HuH-7.5 (cell line): Measurements from ENCODE around the gene PCED1B.
"Not testable (repeated sequence)": the region's sequence is repeated elsewhere in the genome, so short reads cannot be mapped to it uniquely, and the experiment has no call there.

Experiments
- DNase-seq: peaks from one replicate; pipeline ENCODE4 v3.0.0; 2011; ENCODE audit warnings: low spot score

Gene PCED1B

GRCh38 chr12:47091009-47091408, 11.6 kb downstream of the PCED1B start:
- DNase-seq, result no peak

GRCh38 chr12:47094804-47095203, 15.4 kb downstream of the PCED1B start:
- no peak for DNase-seq

GRCh38 chr12:47095446-47096236, 16.2 kb downstream of the PCED1B start:
- DNase-seq, result no peak

DNA sequence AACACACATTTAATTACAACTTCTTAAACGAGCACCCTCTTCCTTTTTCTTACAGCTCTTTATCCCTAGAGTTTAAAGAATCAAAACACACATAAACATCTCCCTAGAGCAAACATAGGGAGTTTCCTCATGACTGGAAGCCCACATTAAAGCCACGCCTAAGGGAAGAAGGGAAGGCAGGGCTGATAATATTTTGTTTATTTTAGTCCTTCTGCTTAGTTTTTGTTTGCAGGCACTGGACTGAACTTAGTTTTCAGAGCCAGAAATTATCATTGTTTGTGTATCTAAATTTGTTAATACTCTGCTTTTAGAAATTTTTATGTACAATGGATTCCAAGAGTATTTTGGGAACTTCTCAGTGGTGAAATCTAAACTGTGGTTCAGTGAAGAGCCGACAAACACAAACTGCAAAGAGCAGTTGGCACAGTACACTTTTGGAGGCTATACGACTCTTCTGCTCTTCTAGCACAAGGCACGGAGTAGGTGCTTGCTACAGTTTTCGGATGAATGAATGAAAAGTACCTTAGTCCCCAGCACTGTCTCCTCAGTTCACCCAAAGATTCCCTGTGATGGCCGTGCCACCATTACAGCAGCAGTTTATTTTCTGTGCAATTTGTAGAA, 18.0 kb downstream of the PCED1B start:
- no peak for DNase-seq

DNA sequence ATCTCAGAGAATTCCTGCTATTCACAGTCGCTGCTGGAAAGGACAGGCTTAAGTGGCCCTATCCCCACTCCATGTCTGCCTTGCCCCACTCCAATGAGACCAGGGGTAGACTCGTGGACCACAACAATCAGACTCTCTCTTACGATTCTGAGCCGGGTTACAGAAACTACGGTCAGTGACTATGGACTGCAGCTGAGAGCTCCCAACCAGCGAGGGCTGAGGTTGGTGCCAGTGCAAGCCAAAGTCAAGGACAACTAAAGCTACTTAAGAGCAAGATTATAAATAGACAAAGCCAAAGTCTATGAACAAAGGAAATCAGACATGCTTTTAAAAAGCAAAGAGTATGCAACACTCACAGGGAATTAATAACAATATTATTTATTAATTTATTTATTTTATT, 18.7 kb downstream of the PCED1B start:
- no peak for DNase-seq

- DNase-seq, result no peak
These were observed 20.2 kb downstream of the PCED1B start for GRCh38 chr12:47099610-47100009.

DNA sequence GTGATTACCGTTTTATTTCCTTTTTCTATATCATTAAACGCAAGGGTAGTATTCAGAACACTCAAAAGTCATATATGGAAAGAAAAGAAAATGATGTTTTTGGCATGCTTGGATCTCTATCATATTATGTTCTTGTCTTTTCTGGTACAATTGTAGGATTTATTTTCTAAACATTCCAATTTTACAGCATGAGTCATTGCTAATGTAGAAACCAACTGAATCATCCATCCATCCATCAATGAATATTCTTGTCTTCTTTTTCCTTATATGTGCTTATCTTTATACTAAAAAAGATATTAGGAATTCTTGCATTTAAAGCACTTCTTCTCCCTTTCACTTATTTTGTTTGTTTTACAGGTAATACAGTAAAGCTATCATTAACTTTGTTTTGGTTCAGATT, 20.7 kb downstream of the PCED1B start:
- no peak for DNase-seq

DNA sequence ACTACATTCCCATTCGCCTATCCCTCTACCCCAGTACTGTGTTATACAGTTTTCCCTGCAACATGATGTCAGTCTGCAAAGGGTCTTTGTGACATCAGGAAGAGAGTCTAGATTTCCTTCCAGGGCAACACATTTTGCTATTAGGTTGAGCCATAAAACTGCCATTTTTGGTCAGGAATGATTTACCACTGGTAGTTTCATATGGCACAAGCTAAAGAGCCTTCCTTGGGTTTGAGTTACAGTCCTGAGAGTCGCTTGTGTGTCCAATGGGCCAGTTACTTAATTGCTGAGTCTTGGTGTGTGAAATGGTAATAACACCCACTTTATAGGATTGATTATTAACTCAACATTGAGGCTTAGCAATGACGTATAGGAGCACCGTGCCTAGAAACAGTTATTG, 23.0 kb downstream of the PCED1B start:
- no peak for DNase-seq

- no peak for DNase-seq
These were observed 23.6 kb downstream of the PCED1B start for GRCh38 chr12:47102845-47103651.

GRCh38 chr12:47105914-47106674, 26.7 kb downstream of the PCED1B start:
- DNase-seq, result no peak

- no peak for DNase-seq
These were observed 28.0 kb downstream of the PCED1B start for GRCh38 chr12:47107446-47107845.

DNA sequence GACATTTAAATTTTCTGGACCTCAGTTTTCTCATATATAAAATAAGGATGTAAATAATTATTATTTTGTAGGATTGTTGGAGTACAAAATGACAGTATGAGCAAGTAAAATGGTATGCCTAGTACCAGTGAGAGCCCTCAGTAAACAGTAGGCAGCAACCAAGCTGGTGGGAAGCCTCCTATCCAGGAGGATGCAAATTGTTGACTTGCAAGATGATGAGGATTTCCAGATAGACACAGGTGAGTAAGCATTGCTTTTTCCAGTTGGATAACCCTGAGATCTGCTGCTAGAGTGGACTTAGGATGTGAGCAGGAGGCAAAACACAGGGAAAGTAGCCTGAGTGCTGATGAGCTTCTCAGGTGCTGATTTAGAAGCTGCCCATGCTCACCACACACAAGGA, 28.5 kb downstream of the PCED1B start:
- DNase-seq, result no peak

DNA sequence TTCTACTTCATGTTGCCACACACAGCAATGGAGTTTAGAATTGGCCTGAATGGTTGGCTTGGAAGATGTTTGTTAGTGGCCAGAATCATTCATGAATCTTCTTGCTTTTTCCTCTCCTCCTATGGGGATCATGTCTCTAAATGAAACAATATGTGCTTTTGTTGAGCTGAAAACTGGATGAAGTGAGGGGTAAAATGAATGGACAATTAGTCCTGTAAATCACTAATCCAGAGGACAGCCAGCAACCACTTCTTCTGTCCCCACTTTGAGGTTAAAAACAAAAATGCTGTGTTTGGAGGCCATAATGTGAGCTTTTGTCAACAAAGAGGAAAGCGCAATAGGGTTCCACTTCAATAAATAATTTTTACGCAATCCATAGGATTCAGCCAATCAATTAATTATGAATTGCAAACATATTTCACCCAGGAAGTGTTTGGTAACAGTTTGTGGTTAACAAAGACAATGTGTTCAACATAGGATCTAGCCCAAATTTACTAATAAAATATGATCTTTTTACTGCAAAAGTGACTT, 30.7 kb downstream of the PCED1B start:
- no peak for DNase-seq

DNA sequence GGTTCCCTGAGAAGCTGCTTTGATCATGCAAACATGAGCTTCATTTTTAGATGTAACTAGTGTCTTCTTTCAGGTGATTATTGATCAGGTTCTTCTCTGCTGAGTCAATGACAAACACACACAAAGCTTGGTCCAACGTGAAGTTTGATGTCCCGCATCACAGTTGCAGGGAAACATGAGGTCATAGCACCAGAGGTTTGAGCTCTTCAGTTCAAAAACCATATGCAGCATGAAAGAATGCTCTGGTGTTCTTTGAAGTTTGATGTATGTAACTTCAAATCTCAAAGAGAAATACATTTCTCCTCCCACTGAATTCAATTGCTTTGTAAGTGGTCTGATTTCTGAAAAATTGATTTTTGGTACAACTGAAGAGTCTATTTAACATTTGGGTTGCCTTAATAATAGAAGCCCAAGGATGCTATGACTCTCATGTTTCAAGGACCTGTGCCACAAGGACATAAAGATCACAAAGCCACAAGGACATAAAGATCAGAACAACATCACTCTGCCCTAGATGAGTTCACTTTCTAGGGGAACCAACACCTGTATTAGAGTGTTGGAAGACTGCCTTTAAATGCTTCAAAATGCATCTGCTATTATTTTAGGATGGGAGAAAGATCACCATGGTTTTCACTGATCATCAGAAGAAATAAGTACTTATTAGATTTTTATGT, 31.4 kb downstream of the PCED1B start:
- DNase-seq, result no peak

DNA sequence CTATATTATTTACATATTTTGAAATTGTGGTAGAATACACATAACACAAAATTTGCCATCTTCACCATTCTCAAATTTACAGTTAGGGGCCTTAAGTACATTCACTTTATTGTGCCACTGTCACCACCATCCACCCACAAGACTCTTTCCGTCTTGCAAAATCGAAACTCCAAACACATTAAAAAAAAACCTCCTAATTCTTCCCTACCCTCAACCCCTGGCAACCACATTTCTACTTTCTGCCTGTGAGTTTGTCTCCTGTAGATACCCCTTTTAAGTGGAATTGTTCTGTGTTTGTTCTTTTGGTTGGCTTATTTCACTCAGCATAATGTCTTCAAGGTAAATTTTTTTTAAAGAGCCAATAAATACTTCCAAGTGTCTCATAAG, 32.0 kb downstream of the PCED1B start:
- no peak for DNase-seq

GRCh38 chr12:47111854-47112253, 32.4 kb downstream of the PCED1B start:
- DNase-seq, result no peak

DNA sequence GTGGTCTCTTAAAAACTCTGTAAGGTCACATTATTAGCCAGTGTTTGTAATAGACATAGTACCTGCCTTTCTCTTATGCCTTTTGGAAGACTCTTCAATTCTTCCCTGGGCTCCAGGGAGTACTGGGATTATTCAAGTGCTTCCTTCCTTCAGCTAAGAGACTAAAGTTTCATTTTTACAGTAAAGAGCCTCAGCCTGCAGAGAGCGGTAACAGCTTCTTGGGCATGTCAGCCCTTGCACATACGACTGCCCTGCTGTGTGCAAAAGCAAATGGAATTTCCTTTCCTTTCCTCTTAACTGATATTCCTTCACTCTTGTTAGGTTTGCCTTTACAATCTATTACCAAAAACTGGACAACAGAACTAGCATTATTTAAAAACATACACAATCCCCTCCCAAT, 33.3 kb downstream of the PCED1B start:
- no peak for DNase-seq

DNA sequence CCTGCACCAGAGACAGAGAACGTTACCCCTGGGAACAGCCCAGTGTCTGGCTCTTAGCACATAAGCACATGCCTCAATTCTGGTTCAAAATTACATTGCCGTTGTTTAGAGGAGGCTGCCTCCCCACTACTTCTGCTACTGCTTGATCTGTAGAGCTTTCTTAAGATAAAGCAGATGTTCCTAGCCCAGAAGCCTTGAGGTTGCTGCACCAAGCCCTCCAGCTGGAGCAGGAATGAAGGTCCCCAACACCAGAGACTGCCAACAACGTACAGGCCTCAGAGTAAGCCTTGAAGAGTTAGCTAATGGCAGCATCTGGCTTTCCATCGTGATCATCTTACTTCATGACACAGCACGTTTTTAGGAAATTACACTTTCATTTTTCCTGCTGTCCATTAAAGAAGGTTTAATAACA, 35.1 kb downstream of the PCED1B start:
- no peak for DNase-seq

DNA sequence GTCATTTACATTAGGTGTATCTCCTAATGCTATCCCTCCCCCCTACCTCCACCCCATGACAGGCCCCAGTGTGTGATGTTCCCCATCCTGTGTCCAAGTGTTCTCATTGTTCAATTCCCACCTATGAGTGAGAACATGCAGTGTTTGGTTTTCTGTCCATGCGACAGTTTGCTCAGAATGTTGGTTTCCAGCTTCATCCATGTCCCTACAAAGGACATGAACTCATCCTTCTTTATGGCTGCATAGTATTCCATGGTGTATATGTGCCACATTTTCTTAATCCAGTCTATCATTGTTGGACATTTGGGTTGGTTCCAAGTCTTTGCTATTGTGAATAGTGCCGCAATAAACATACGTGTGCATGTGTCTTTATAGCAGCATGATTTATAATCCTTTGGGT, 37.9 kb downstream of the PCED1B start:
- not testable (repeated sequence) for DNase-seq

- DNase-seq, result no peak
These were observed 41.3 kb downstream of the PCED1B start for GRCh38 chr12:47120736-47121135.

- no peak for DNase-seq
These were observed 41.7 kb downstream of the PCED1B start for GRCh38 chr12:47121146-47121545.
